HepG2 (cell line): ENCODE data around the gene XPO1. TPM values are rescaled to one million over a fixed set of nuclear protein-coding genes. Genes with fewer than 3 reads are reported as not detected.
"Not testable (repeated sequence)": the region's sequence is repeated elsewhere in the genome, so short reads cannot be mapped to it uniquely, and the experiment has no call there.

ENCODE experiments used
- ATAC-seq: fragments of 200-7000 bp; cut with Tn5 transposase; 3 replicates; pipeline ENCODE4 v1.9.1; 2020; ENCODE audit warnings: mild to moderate bottlenecking, moderate library complexity
- BruUV-seq: library from RNA; stranded (reverse); fragments of 400-500 nt; replicated peaks from 2 replicates; lab custom pipeline; 2021; lab: Mats Ljungman, UMichigan
- CTCF ChIA-PET: fragments of 300-600 bp; formaldehyde crosslinking; extraction: SDS; loops from one replicate; lab custom pipeline; 2021; ENCODE audit warnings: low total read pairs, inconsistent platforms, low intra/inter-chr PET ratio; lab: Yijun Ruan, JAX
- POLR2A ChIA-PET: fragments of 350-600 bp; sonication (Branson Sonifier 250); formaldehyde crosslinking; loops from one replicate; lab custom pipeline; 2020; ENCODE audit warnings: antibody characterized with exemption, inconsistent platforms; lab: Yijun Ruan, JAX
- DNase-seq: peaks from one replicate; pipeline ENCODE4 v3.0.0-alpha.2; 2015; ENCODE audit warnings: low spot score
- FAIRE-seq: peaks from 3 replicates; lab custom pipeline; 2011; peaks lifted over from hg19 to GRCh38; lab: Jason Lieb, UNC
- H2AFZ ChIP-seq: one replicate; pipeline ENCODE4 v1.6.1; 2011; ENCODE audit warnings: low read length, inconsistent platforms
- H3K27ac ChIP-seq: fragments of 300-600 bp; 3 replicates; pipeline ENCODE4 v1.8.0; 2011; ENCODE audit warnings: mixed run types, mild to moderate bottlenecking, mixed read lengths, low read length, inconsistent platforms; ENCODE audit not compliant: insufficient read depth; ENCODE audit errors: extremely low read length
- H3K27me3 ChIP-seq, 2 experiments: fragments of 200-600 bp in 1 of 2; 2 replicates in 1 of 2; 3 replicates in 1 of 2; pipeline versions ENCODE4 v1.6.0 to v1.8.0; 2011; ENCODE audit warnings: low read length in 2 of 2, mild to moderate bottlenecking in 2 of 2, moderate library complexity in 2 of 2, inconsistent platforms in 1 of 2; ENCODE audit not compliant: insufficient read depth in 2 of 2, control insufficient read depth in 1 of 2
- H3K36me3 ChIP-seq, 2 experiments: fragments of 200-600 bp in 1 of 2; replicated peaks in 1 of 2; 2 replicates in 1 of 2; 3 replicates in 1 of 2; pipeline versions ENCODE4 v1.5.1 to v1.8.0; 2011; ENCODE audit warnings: low read length in 2 of 2, inconsistent platforms in 1 of 2; ENCODE audit not compliant: insufficient read depth in 2 of 2, control insufficient read depth in 1 of 2
- H3K4me1 ChIP-seq: 2 replicates; pipeline ENCODE4 v1.5.1; 2012; ENCODE audit warnings: low read length, inconsistent platforms; ENCODE audit not compliant: insufficient read depth
- H3K4me2 ChIP-seq: 2 replicates; pipeline ENCODE4 v1.6.0; 2011; ENCODE audit warnings: low read depth, low read length, inconsistent platforms
- H3K4me3 ChIP-seq, 3 experiments: fragments of 200-600 bp in 1 of 3; sonication (generic), shearing (Covaris generic) in 1 of 3; replicated peaks in 1 of 3; 2 replicates each; pipeline ENCODE4 v1.5.1; 2011 to 2016; ENCODE audit warnings: low read length in 3 of 3, inconsistent platforms in 2 of 3, low read depth in 2 of 3, mild to moderate bottlenecking in 2 of 3, control low read depth in 1 of 3, mixed read lengths in 1 of 3; ENCODE audit not compliant: insufficient read depth in 1 of 3
- H3K79me2 ChIP-seq: one replicate; pipeline ENCODE4 v1.6.1; 2011; ENCODE audit warnings: low read length, inconsistent platforms; ENCODE audit not compliant: insufficient read depth
- H3K9ac ChIP-seq: 2 replicates; pipeline ENCODE4 v1.6.0; 2011; ENCODE audit warnings: mild to moderate bottlenecking, low read depth, low read length, inconsistent platforms; ENCODE audit not compliant: insufficient read depth
- H3K9me3 ChIP-seq: 2 replicates; pipeline ENCODE4 v1.5.1; 2012; ENCODE audit warnings: mild to moderate bottlenecking, low read length
- H4K20me1 ChIP-seq: 2 replicates; pipeline ENCODE4 v1.6.0; 2011; ENCODE audit warnings: inconsistent platforms, mild to moderate bottlenecking, low read length, moderate library complexity; ENCODE audit not compliant: insufficient read depth
- HNRNPUL1 ChIP-seq: fragments of 200-400 bp; formaldehyde crosslinking; IDR thresholded peaks from 2 replicates; pipeline ENCODE4 v1.6.1; 2017; ENCODE audit warnings: low read depth, mild to moderate bottlenecking, low read length, moderate library complexity
- HOXA3 ChIP-seq: sonication (generic); formaldehyde crosslinking; IDR thresholded peaks from 2 replicates; pipeline ENCODE4 v1.5.0; 2020; ENCODE audit warnings: missing genetic modification reagents
- MTA1 ChIP-seq: sonication (generic); formaldehyde crosslinking; IDR thresholded peaks from 2 replicates; pipeline ENCODE4 v1.4.0; 2020; ENCODE audit warnings: missing genetic modification reagents, mild to moderate bottlenecking, borderline replicate concordance
- SUZ12 ChIP-seq: fragments of 150-350 bp; IDR thresholded peaks from 2 replicates; pipeline ENCODE4 v1.6.1; 2014; ENCODE audit warnings: low read depth, low read length
- ZMAT5 ChIP-seq: sonication (generic); formaldehyde crosslinking; IDR thresholded peaks from 2 replicates; pipeline ENCODE4 v1.5.0; 2020; ENCODE audit warnings: mild to moderate bottlenecking, low read depth, missing genetic modification reagents, borderline replicate concordance
- ZNF205 ChIP-seq: IDR thresholded peaks from 2 replicates; pipeline ENCODE4 v1.6.1; 2018; ENCODE audit warnings: missing biosample characterization, missing genetic modification reagents
- WGBS: methylation state at CpG from one replicate; pipeline ENCODE4 v1.1.6; 2017; ENCODE audit warnings: low lambda C conversion rate; 5-methylcytosine and 5-hydroxymethylcytosine counted together
- in situ Hi-C: cut with HindIII; loops from 2 replicates; pipeline ENCODE4 v1.10.0; 2017; ENCODE audit warnings: low pct_unique_long_range_greater_than_20kb; ENCODE audit not compliant: extremely low pct_ligation_motif_present
- intact Hi-C: fragments of 100-400 bp; cut with micrococcal nuclease; formaldehyde crosslinking; loops from one replicate; pipeline ENCODE4 v1.10.0; 2022; ENCODE audit not compliant: unreplicated experiment
- polyA plus RNA-seq, 8 experiments: library from polyadenylated mRNA; depleted of rRNA in 3 of 8; stranded (reverse) in 7 of 8; unstranded in 1 of 8; fragments of >200 nt; fragmentation: Illumina TruSeq in 4 of 8; extraction: Trizol in 4 of 8; gene quantifications; 2 replicates each; pipeline versions ENCODE4 v1.2.1 to v1.2.3, GENCODE V29; 2011 to 2016; ENCODE audit warnings: low read depth in 4 of 8, missing spikeins in 1 of 8, mixed read lengths in 1 of 8; ENCODE audit not compliant: insufficient read depth in 1 of 8
- total RNA-seq, 5 experiments: library from RNA; depleted of rRNA; stranded (reverse); fragments of >200 nt; fragmentation: Illumina TruSeq; extraction: Trizol; gene quantifications; 2 replicates each; pipeline ENCODE4 v1.2.3, GENCODE V29; 2016; ENCODE audit warnings: low read depth in 1 of 5
- TF ChIP-seq, protein P1 (sequence below): sonication (generic); formaldehyde crosslinking; IDR thresholded peaks from 2 replicates; pipeline ENCODE4 v1.8.0; 2022; ENCODE audit warnings: missing genetic modification reagents, mild to moderate bottlenecking, borderline replicate concordance

The XPO1 gene
- total and polyA plus RNA-seq, 2 of the 13 experiments (the other 11 are each of a cell fraction or from before 2014, with no cell fraction given) = 67.4 to 212 TPM

DNA sequence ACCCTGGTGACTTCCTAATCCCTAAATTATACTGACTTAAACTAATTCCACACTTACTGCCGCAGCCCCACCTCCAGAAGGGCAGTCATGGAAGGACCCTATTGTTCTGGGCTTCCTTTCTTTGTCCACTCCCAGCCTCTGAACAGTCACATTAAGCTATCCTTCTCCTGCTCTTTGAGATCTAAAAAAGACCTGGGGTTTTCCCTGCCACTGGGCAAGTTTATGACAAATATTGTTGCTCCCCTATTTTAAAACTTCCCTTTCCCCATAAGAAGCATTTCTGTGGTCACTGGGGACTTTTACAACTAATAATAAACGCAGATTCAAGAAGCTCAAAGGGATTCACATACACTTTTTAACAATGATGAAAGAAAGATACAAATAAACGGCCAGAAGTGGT lies 47.2 kb upstream of the XPO1 start (continued):
- no peak for TF ChIP-seq HOXA3 (CRISPR knock-in tag)
- TF ChIP-seq SUZ12 = no peak
- TF ChIP-seq ZNF205 (CRISPR knock-in tag) = no peak
- no peak for TF ChIP-seq ZMAT5
- no peak for TF ChIP-seq MTA1
- no peak for TF ChIP-seq HNRNPUL1
- TF ChIP-seq, protein P1, sequence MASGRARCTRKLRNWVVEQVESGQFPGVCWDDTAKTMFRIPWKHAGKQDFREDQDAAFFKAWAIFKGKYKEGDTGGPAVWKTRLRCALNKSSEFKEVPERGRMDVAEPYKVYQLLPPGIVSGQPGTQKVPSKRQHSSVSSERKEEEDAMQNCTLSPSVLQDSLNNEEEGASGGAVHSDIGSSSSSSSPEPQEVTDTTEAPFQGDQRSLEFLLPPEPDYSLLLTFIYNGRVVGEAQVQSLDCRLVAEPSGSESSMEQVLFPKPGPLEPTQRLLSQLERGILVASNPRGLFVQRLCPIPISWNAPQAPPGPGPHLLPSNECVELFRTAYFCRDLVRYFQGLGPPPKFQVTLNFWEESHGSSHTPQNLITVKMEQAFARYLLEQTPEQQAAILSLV = no peak

- FAIRE-seq, H2AFZ ChIP-seq, H4K20me1 ChIP-seq, intact Hi-C loops, CTCF ChIA-PET, H3K4me2 ChIP-seq, H3K36me3 ChIP-seq, H3K4me3 ChIP-seq, POLR2A ChIA-PET, H3K79me2 ChIP-seq, H3K27me3 ChIP-seq, H3K4me1 ChIP-seq, H3K9ac ChIP-seq, BruUV-seq, in situ Hi-C loops, H3K27ac ChIP-seq, DNase-seq, ATAC-seq, H3K9me3 ChIP-seq: not testable (repeated sequence)
- 87% methylated on average over 9 of the region's 9 CpGs for WGBS
Observed at GRCh38 chr2:61584368-61584767, 46.2 kb upstream of the XPO1 start.
